Cardiac muscle cell (in vitro differentiated cells and primary cell): ENCODE measurements around the gene PIBF1. TPM values are rescaled to one million over a fixed set of nuclear protein-coding genes. Genes with fewer than 3 reads are reported as not detected.

ENCODE experiments used
- DNase-seq, 2 donors: peaks; one replicate each; pipeline versions ENCODE4 v3.0.0 to v3.0.0-alpha.2; 2010 to 2017; ENCODE audit warnings: low read depth in 1 of 2, low spot score in 1 of 2
- H3K27ac ChIP-seq: fragments of 200-600 bp; sonication (generic); 2 replicates; pipeline ENCODE4 v1.5.1; 2016
- H3K27me3 ChIP-seq: fragments of 200-600 bp; sonication (generic); 2 replicates; pipeline ENCODE4 v1.6.0; 2016; ENCODE audit warnings: control low read depth
- H3K36me3 ChIP-seq: fragments of 200-600 bp; sonication (generic); 2 replicates; pipeline ENCODE4 v1.5.1; 2016; ENCODE audit warnings: control low read depth
- H3K4me1 ChIP-seq: fragments of 200-600 bp; sonication (generic); 2 replicates; pipeline ENCODE4 v1.8.1; 2017; ENCODE audit warnings: low read depth, mild to moderate bottlenecking, mixed run types
- H3K4me3 ChIP-seq: fragments of 200-600 bp; sonication (generic); 2 replicates; pipeline ENCODE4 v1.5.1; 2016; ENCODE audit warnings: mild to moderate bottlenecking
- H3K9me3 ChIP-seq: fragments of 200-600 bp; sonication (generic); 2 replicates; pipeline ENCODE4 v1.5.1; 2017; ENCODE audit warnings: low read depth, mild to moderate bottlenecking, control low read depth
- CTCF ChIP-seq: IDR thresholded peaks from 2 replicates; pipeline ENCODE4 v1.5.1; 2012; ENCODE audit warnings: low read depth, mild to moderate bottlenecking, low read length
- polyA plus RNA-seq: library from polyadenylated mRNA; unstranded; fragments of >200 nt; fragmentation: Nextera tagmentation; extraction: Ambion mirVana; gene quantifications from 2 replicates; pipeline ENCODE4 v1.2.1, GENCODE V29; 2016
- total RNA-seq: library from RNA; depleted of rRNA; stranded (reverse); fragments of >200 nt; gene quantifications from 2 replicates; pipeline ENCODE4 v1.2.3, GENCODE V29; 2016

The PIBF1 gene
- total and polyA plus RNA-seq, 2 experiments from 2014 or later, result 16.4 to 19.2 TPM

- Histone ChIP-seq H3K27ac (no peak overlapping the region), H3K4me3 (no peak overlapping the region), H3K36me3 (no peaks in the 10 kb centered on the region), H3K4me1 (no peaks in the 10 kb centered on the region), H3K27me3 (no peaks in the 10 kb centered on the region), H3K9me3 (no peaks in the 10 kb centered on the region)
- DNase-seq, result no peak
- TF ChIP-seq CTCF, result no peak
Observed at GRCh38 chr13:72990953-72991352, 209.0 kb downstream of the PIBF1 start.

DNA sequence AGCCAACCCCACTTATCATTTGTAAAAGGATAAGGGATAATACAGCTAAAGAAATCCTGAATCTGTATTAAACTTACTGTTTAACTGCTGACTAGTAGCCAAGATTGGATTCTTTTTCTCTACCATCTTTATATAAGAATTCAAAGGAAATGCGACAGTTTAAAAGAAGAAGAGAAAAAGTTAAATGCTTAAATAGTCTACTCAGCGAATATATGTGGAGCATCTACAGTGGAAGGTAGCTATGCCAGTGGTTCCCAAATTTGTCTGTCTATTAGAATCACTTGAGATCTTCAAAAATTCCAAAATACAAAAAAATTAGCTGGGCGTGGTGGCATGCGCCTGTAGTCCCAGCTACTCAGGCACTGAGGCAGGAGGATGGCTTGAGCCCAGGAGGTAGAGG is 216.1 kb downstream of the PIBF1 start:
- Histone ChIP-seq H3K4me1 (no peaks in the 10 kb centered on the region), H3K27ac (no peak overlapping the region), H3K9me3 (no peaks in the 10 kb centered on the region), H3K4me3 (no peak overlapping the region), H3K27me3 (no peaks in the 10 kb centered on the region), H3K36me3 (peaks cover 5% of the 10 kb centered on the region)
- TF ChIP-seq CTCF, result no peak
- no peak for DNase-seq

GRCh38 chr13:73000027-73000674 is 218.2 kb downstream of the PIBF1 start:
- DNase-seq, result peak; percentile 1 to 52
- H3K36me3 ChIP-seq, result peaks cover 5% of the 10 kb centered on the region
- H3K27me3 ChIP-seq, result no peaks in the 10 kb centered on the region
- no peak overlapping the region for H3K4me3 ChIP-seq
- TF ChIP-seq CTCF, result no peak
- no peaks in the 10 kb centered on the region for H3K4me1 ChIP-seq
- H3K27ac ChIP-seq, result peak overlapping the region; percentile 30
- no peaks in the 10 kb centered on the region for H3K9me3 ChIP-seq

DNA sequence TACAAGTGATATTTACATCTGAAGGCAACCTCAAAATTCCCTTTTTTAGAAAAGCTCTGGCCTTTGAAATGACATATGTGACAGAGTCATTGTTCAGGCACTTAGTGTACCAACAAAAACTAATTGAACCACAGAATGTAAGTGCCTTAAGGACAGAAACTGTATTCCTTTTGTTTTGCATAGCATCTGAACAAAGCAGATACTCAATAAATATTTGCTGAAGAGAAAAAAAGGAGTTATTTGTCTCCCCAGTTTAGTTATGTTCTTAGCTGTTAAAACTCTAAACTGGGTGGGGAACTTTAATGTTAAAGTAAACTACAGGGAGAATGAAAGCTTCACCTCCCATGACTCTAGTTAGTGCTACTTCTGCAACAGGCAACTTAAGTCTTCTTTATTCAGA is 220.0 kb downstream of the PIBF1 start:
- no peak for TF ChIP-seq CTCF
- no peak for DNase-seq
- Histone ChIP-seq H3K36me3 (peaks cover 5% of the 10 kb centered on the region), H3K27me3 (no peaks in the 10 kb centered on the region), H3K27ac (no peak overlapping the region), H3K9me3 (no peaks in the 10 kb centered on the region), H3K4me1 (no peaks in the 10 kb centered on the region), H3K4me3 (no peak overlapping the region)

- H3K4me1 ChIP-seq, result no peaks in the 10 kb centered on the region
- no peaks in the 10 kb centered on the region for H3K27me3 ChIP-seq
- TF ChIP-seq CTCF, result no peak
- no peak for DNase-seq
- H3K9me3 ChIP-seq, result no peaks in the 10 kb centered on the region
- H3K36me3 ChIP-seq, result no peaks in the 10 kb centered on the region
- no peak overlapping the region for H3K4me3 ChIP-seq
- H3K27ac ChIP-seq, result no peak overlapping the region
Observed at GRCh38 chr13:73011751-73012150, 229.8 kb downstream of the PIBF1 start.
